NCI-H1694 treated with DMSO at 0.1 percent for 48 hours (cell line): ENCODE data around the gene RBM47.
"Not testable (repeated sequence)": the region's sequence is repeated elsewhere in the genome, so short reads cannot be mapped to it uniquely, and the experiment has no call there.

Source experiments
- DNase-seq: peaks from one replicate; lab custom pipeline; 2025; lab: John Stamatoyannopoulos, UW

The RBM47 gene

GRCh38 chr4:40441430-40441829 is 188.2 kb downstream of the RBM47 start:
- no peak for DNase-seq

GRCh38 chr4:40439519-40439918 is 190.1 kb downstream of the RBM47 start:
- no peak for DNase-seq

DNA sequence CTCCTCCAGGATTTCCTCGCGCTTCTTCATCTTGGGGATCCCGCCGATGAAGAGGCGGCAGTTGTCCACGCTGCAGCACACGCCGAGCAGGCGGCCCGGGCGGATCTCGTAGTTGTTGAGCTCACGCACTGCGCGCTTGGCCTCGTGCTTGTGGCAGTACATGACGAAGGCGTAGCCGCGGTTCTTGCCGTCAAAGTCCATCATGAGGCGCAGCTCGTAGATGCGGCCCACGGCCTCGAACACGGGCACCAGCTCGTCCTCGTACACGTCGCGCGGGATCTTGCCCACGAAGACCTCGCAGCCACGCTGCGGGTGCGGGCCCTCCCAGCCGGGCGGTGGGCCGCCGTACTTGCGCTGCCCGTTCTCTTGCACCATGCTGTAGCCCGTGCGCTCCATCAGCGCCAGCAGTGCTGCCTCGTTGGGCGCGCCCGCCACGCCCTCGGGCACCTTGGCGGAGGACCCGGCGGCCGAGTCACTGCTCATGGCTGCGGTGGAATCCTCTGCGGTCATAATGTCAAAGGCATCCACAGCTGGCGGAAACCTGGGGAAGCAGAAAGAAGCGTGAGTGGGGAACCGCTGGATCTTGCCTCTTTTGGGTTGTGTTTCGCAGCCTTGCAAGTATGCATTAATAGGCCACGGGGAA is 191.2 kb downstream of the RBM47 start:
- DNase-seq, result no peak

GRCh38 chr4:40437741-40438383 is 191.8 kb downstream of the RBM47 start:
- DNase-seq, result no peak

DNA sequence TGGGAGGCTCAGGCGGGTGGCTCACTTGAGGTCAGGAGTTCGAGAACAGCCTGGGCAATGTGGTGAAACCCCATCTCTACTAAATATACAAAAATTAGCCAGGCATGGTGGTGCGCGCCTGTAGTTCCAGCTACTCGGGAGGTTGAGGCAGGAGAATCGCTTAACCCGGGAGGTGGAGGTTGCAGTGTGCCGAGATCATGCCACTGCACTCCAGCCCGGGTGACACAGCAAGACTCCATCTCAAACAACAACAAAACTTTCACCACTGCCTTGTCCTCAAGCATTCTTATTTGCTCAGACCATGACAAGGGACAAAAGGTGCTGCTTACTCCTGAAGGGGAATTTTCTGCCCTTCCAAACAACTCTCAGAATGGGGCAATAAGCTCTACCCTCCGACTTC is 194.4 kb downstream of the RBM47 start:
- DNase-seq, result not testable (repeated sequence)

- no peak for DNase-seq
These were observed 195.5 kb downstream of the RBM47 start for GRCh38 chr4:40434126-40434687.

GRCh38 chr4:40432504-40432903 is 197.2 kb downstream of the RBM47 start:
- no peak for DNase-seq

DNA sequence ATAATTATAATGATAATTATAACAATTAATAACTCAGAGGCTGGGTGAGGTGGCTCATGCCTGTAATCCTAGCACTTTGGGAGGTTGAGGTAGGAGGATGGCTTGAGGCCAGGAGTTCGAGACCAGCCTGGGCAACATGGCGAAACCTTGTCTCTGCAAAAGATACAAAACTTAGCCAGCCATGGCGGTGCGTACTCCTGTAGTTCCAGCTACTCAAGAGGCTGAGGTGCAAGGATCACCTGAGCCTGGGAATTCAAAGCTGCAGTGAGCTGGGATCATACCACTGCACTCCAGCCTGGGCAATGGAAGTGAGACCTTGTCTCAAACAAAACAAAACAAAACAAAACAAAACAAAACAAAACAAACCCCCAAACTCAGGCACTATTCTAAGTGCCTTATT is 201.8 kb downstream of the RBM47 start:
- not testable (repeated sequence) for DNase-seq

GRCh38 chr4:40427128-40427527 is 202.5 kb downstream of the RBM47 start:
- DNase-seq, result no peak

- no peak for DNase-seq
These were observed 203.7 kb downstream of the RBM47 start for GRCh38 chr4:40425799-40426574.

DNA sequence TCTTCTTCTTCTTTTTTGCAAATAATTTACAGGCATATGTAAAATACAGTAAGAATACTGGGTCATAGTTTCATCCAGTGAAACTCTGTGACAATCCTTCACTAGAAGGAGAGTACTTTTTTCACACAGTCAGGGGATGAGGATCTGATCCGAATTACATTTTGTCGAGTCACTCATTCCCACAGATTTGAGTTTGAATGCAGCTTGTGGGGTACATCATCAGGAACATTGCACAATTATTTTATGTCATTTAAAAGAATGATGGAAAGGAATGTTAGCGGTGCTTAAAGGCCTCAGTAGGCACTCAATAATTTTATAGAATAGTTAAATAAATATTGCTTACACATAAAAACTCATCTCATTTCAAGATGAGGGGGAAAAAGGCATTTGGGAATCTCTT is 205.9 kb downstream of the RBM47 start:
- DNase-seq, result no peak

DNA sequence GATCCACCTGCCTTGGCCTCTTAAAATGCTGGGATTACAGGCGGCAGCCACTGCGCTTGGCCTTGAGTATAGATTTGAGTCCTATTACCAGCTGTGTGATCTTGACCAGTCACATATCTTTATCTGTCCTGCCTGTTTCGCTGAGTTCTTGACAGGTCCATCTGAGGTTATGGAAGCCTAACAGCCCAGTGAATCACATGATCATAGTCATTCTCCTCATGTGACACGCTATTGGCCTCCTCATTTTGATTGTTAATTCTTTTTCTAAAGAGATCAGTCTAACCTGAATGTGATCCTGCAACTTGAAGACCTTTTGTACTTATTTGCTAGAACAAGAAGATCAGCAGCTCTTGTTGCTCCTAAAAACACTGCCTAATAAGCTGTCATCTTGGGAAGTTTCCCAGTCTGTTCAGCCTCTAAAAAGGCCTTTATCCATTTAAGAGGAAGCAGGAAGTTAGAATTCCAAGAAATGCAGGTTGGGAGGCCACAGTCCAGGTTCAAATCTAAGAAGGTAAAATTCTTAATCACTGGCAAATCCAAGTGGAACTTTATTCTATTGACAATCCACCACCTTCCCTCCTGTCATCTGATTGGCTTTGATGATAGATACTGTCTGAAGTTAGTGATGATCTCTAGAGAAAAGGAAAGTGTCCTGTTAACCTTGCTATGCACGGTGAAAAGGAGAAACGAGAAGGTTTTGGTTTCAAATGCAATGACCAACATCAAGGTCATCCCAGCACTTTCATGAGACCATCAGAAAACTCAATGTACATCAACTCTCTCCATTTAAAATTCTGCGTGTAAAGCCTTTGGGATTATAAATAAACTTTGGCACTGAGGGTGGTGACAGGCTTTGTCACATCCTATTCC is 207.6 kb downstream of the RBM47 start:
- DNase-seq, result no peak

DNA sequence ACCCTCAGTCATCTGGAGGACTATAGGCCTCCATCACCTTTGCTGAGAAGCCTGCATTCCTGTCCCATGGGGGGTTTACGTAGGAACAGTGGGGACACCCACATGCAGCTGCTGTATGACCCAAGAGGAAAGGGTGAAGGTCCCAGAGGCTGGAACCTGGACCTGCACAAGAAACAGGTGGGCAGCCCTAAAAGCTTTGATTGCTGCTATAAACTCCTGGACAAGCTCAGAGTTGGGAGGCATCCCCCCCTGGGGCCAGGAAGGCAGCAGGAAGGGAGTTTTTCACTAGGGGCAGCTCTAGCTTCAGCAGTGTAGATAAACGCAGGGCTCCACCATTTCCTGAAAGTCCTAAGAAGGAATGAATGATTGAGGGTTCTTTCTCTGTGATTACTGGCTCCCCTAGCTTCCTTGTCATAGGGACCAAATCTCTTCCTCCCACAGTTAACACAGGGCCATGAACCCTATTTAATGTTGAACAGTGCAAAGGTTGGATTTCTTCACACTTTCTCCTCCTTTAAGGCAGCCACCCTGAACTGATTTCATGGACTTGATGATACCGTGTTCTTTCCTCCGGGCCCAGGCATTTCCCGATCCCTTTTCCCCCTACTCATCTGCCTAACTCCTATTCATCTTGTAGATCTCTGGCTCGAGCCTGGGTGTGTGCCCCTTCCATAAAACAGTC is 210.3 kb downstream of the RBM47 start:
- no peak for DNase-seq

DNA sequence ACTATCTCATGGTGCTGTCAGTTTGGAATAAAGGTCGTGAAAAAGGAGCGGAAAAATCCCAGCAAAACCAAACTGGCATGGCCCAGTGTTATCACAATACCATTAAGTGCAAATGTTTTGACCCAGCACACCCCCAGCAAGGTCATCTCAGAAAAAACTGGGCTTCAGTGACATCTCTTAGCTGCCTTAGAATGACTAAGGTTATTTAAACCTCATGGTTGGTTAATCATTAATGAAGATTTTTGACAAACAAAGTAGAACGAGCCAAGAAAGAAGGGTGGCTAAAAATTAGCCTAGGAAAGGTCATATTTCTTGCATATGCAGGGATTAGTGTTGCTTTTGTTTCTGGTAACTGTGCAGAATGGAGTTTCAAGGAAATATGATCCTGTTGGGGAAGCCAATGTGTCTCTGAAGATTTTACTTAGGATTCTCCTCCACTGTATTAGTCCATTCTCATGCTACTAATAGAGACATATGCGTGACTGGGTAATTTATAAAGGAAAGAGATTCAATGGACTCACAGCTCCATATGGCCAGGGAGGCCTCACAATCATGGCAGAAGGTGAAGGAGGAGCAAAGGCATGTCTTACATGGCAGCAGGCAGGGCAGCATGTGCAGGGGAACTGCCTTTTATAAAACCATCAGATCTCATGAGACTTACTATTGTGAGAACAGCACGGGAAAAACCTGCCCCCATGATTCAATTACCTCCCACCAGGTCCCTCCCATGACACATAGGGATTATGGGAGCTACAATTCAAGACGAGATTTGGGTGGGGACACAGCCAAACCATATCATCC is 211.0 kb downstream of the RBM47 start:
- DNase-seq, result no peak

DNA sequence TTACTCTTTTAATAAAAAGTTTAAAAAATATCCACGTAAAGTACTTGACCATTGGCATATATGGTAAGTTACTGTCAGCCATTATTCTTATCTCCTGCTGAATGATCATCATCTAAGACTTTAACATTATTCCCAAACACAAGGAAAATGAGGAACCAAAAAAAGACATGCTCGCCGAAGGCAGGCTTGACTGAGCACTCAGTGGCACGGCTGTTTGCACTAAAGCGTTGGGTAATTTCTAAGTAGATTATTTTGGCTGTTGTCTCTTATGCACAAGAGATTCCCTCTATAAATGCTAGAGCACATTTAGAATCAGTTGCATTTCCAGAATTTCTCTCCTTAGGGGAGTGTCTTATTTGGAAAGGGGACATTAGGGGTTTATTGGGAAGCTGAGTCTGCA is 211.7 kb downstream of the RBM47 start:
- DNase-seq, result no peak

DNA sequence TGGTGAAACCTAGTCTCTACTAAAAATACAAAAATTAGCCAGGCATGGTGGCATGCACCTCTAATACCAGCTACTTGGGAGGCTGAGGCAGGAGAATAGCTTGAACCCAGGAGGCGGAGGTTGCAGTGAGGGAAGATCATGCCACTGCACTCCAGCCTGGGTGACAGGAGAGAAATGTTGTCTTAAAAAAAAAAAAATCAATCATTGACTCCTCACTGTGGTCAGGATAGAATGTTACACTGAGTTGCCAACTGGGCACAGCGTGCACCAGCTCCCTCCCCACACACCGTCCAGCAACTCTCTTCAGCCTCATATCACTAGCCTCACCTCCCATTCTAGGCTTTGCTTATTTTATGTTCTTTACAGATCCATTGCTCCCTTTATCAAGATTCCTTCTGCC is 215.0 kb downstream of the RBM47 start:
- no peak for DNase-seq

- no peak for DNase-seq
These were observed 216.5 kb downstream of the RBM47 start for GRCh38 chr4:40412866-40413795.

- DNase-seq, result no peak
These were observed 217.3 kb downstream of the RBM47 start for GRCh38 chr4:40412388-40412787.

GRCh38 chr4:40409835-40410234 is 219.8 kb downstream of the RBM47 start:
- no peak for DNase-seq
